ENCODE data around the gene RXFP2. TPM values are rescaled to one million over a fixed set of nuclear protein-coding genes. Genes with fewer than 3 reads are reported as not detected.
A peak's percentile ranks its signal among the peaks of the same experiment; 100 is the strongest.

RXFP2 gene
- total RNA-seq, 1 donor from 2014 or later: not detected

DNA sequence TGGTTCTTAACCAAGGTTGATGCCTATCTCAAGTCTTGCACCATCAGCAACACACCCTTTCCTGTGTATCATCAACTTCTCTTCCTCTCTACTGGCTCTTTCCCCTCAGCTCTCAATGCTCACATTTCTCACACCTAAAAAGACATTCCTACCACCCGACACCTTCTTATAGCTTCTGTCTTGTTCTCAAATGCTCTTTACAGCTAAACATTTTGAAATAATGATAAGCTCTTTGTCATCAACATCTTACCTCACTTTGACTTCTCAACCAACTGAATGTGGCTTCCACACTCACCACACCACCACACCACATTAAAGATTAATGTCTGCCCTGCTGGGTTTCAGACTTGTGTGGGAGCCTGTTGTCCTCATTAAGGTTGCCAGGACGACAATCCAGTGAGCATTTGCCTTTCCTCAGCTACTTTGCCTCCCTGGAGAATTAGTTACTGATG, 67.8 kb downstream of the RXFP2 start:
- DNase-seq (ENCODE audit: missing footprints): no peak
- intact Hi-C loops (cut with DNase I): no loop called here
- no peak for ATAC-seq

DNA sequence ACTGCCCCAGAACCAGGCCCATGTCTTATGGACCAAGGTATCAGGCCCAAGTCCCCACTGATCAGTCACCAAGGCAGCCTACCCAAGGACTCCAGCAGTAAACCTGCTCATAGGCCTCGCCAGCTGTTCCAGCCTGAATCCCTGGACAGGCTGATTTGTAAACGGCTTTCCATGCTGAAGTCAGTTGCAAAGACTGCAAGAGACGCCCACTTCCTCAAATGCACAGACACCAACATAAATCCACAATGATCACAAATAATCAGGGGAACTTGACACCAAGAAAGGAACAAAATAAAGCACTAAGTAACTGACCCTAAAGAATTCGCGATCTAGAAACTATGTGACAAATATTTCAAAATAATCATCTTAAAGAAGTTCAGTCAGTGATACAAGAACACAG, 75.2 kb downstream of the RXFP2 start:
- DNase-seq (ENCODE audit: missing footprints) (no peak), ATAC-seq (no peak)
- intact Hi-C loops (cut with DNase I): no loop called here

DNA sequence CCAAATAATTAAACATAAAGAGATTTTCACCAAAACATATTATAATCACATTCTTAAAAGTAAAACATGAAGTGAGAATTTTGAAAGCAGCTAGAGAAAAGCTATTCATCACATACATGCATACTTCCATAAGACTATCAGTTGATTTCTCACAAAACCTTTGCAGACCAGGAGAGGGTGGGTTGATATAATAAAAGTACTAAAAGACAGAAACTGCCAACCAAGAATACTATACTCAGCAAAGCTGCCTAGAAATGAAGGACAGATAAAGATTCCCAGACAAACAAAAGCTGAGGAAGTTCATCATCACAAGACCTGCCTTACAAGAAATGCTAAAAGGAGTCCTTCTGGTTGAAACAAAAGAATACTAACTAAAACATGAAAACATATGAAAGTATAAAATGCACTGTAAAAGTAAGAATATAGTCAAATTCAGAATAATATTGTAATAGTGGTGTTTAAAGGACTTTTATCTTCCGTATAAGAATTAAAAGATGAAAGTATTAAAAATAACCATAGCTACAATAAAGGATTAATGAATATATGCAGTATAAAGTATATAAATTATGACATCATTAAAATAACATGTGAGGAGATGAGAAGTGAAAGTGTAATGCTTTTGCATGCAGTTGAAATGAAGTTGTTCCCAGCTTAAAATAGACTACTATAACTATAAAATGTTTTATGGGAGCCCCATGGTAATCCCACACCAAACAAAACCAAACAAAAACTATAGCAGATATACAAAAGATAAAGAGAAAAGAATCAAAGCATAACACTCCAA, 76.2 kb downstream of the RXFP2 start:
- no peak for DNase-seq (ENCODE audit: missing footprints)
- intact Hi-C loops (cut with DNase I): no loop called here
- ATAC-seq: no peak

DNA sequence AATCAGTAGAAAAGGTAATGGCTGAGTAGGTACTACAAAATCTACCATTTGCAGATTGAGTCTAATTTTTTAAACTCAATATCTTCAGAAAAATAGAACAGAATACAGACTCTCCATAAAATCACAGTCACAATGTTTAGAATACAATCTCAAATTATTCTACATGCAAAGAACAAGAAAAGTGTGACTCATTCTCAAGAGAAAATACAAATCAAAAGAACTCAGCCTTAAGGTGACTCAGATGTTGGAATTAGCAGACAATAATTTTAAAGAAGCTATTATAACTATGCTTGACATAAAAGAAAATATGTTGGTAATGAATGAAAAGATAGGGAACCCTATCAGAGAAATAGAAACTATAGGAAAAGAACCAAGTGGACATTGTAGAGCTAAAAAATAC, 78.9 kb downstream of the RXFP2 start:
- no peak for DNase-seq (ENCODE audit: missing footprints)
- intact Hi-C loops (cut with DNase I): no loop called here
- ATAC-seq: no peak

DNA sequence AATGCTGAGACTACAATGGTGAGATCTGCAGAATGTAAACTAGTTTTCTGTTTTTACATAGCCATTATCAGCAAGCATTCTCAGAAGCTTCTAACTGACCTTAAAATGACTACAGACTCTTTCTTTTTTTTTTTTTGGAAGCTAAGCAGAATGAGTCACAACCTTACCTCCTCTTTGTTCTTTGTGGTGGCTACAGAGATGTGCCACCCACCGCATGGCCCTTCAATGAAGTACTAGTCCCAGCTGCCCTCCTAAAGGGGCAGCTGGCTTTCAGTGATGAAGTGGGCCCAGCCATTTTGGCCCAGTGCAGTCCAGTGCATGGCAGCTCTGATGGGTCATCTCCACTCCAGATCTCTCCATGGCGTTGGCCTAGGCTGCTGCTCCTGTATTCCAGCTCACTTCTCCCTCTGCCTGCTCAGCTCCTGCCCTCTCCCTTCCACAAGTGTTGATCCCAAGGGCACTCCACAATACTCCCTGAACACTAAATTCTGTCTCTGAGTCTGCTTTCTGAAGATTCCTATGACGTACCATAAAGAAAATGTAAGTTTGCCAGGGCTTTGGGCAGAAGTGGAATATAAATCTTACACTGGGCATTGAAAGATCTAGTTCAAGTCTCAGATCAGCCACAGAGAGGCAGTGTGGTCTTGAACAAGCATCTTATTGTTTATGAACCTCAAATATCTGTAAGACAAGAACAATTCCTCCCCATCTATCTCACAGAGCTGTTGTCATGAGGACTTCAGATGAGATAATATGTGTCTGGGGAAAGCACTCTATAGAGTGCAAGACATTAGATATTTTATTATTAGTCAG, 85.6 kb downstream of the RXFP2 start:
- DNase-seq (ENCODE audit: missing footprints) (no peak), ATAC-seq (peak; percentile 64)
- intact Hi-C loops (cut with DNase I): loop anchor here (10.0 kb wide), 2 partner anchors 350 to 490 kb away; partner anchors contain the start of genes BRCA2 and ZAR1L

DNA sequence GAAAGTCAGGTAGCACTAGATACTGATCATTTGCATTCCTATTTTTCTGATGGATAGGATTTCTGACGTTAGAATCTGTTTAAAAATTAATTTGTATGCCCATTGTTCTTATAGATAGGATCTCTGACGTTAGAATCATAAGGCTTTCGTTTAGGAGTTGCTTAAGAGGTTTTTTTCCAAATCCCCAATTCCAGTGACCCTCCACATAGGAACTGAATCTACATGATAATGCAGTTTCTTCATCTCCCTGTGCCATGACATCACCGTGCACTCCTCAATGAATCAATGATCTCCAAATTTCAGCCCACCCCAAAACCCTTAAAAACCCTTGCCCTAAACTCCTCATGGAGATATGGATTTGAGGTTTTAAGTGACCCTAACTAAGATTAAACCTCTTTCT, 87.2 kb downstream of the RXFP2 start:
- no peak for ATAC-seq
- intact Hi-C loops (cut with DNase I): loop anchor here (10.0 kb wide), 2 partner anchors 348 to 488 kb away; partner anchors contain the start of genes BRCA2 and ZAR1L

DNA sequence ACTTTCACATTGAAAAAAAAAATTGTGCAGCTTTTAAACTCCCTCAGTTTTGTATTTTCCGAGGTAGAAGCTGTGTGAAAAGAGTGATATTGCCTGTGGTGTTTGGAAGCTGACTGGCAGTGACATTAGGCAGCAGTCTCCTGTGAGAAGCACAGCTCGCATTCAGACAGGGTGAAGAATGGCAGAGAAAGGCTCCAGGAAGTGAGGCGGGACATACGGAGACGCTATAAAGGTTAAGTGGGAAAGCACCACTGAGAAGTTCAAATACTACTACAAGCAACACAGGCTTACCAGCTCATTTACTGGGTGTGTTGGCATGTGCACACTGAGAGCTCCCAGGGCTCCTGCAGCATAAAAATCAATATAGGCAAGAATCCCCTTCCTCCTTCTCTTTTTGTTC, 88.4 kb downstream of the RXFP2 start:
- ATAC-seq: no peak
- intact Hi-C loops (cut with DNase I): loop anchor here (10.0 kb wide), 2 partner anchors 347 to 487 kb away; partner anchors contain the start of genes BRCA2 and ZAR1L
- DNase-seq (ENCODE audit: missing footprints): no peak

More for the DNA sequence above, 87.2 kb downstream of the RXFP2 start:
- DNase-seq (ENCODE audit: missing footprints): no peak

DNA sequence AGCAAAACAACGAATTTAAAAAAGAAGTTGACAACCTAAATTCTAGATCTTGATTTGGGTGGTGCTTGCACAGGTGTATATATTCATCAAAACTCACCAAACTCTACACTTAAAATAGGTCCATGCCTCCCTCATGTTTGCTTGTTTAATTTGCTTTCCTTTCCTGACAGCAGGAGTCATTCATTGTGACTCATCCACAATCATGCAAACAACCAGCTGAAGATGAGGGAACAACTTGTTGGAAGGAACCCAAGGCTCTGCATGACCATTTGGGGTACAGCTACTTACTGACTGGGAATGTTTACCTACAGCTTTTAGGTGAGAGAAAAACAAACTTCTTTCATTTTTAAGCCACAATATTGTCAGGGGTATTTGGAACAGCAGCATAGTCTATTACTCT, 96.6 kb downstream of the RXFP2 start:
- no peak for ATAC-seq
- intact Hi-C loops (cut with DNase I): no loop called here
- no peak for DNase-seq (ENCODE audit: missing footprints)

DNA sequence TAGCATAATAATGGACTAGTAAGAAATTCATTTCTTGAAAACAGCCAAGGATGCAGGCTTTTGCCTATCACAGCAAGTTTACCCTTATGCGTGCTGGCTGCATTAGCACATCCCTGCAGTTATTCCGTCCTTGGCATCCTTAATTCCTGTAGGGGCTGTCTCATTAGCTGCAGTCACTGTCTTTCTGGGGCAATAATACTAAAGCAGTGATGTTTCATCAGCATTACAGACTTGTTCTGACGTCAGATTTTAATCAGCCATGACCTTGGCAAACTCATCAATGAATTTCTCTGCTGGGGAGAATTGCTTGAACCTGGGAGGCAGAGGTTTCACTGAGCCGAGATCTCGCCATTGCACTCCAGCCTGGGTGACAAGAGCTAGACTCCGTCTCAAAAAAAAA, 103.7 kb downstream of the RXFP2 start:
- intact Hi-C loops (cut with DNase I): no loop called here
- ATAC-seq (no peak), DNase-seq (ENCODE audit: missing footprints) (no peak)

DNA sequence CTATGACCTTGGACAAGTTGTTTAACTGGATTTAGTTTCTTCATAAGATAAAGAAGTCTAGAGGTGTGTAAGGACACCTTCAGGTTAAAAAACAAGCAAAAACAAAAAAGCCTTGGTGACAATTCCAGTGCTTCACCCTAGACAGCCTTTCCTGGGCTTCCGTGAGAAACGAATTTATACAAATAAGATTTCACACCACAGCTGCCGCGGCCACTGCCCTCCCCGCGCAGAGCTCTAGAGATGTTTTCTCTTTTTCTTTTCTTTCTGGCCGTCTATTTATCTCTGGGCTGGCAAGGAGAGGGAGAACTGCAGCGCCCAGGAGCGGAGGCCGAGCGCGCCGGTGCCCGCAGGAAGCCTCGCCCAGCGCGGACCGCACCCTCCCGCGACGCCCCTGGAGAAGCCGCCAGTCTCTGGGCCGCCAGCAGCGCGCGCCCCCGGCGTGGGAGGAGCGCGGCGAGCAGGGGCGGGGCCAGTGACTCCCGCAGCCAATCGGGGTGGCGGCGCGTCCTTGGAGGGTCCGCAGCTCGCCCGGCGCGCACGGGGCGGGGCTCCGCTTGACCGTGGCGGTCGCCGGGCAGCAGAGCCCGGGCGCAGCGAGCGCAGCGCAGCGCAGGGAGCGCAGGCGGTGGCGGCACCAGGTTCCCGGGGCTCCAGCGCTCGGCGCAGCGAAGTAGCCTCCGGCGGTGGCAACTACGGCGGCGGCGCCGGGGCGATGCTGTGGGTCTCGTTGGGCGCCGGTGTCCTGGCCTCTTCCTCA, 107.0 kb downstream of the RXFP2 start:
- ATAC-seq (peak; percentile 99), DNase-seq (ENCODE audit: missing footprints) (peak; percentile 97)
- intact Hi-C loops (cut with DNase I): loop anchor here (2.0 kb wide), 1 partner anchor 44 kb away; no protein-coding TSS in a partner anchor

DNA sequence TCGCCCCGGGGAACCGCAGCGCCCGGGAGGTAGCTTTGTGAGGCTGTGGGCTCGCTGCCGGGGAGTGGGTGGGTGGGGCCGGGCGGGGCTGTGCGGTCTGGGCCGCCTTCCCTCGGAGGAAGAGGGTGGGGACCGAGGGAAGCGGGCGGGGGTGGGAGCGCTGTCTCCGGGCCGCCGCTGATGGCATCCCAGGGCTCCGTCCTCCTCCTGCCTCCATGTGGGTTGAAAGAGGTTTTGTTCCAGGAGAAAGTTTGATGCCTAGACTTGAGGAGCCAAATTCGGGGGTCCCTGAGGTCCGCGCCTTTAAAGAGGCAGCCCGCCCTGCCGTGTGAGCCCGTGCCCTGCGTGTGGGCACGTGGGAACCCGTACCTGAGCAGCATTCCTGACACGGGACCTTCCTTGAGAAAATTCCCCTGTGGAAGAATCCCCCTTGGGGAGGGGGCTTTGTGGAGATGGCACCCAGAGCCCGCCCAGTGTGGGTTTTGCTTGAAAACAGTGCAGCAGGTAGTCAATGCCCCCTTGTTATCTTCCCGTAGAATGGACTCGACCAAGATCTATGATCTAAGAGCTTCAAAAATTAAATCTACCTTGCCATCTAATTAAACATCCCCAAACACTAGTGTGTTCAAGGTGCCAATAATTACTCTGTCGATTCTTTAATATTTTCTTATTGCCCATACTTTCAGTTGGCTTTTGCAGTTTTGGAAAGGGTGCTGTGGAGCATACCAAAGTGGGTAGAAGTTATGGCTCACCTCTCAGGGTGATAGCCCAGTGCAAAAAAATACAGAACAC, 107.8 kb downstream of the RXFP2 start:
- ATAC-seq (peak; percentile 35), DNase-seq (ENCODE audit: missing footprints) (peak; percentile 44)
- intact Hi-C loops (cut with DNase I): loop anchor here (2.0 kb wide), 1 partner anchor 44 kb away; no protein-coding TSS in a partner anchor

DNA sequence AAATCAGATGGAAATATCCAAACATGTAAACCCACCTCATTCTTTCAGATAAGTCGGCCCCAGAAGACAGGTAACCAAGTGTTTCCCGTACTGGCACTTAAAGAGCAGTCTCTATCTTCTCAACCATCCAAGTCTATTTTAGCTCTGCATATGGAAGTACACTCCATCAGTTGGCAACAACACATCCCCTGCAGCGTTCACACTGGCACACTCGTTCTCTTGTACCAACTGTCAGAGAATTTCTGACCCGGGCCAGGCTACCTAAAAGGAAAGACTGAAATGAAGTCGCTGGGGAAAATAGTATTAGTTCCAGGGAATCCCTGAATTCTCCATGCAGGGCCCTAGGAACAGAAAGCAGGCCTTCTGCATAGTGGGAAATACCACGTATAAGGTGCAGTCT, 109.3 kb downstream of the RXFP2 start:
- DNase-seq (ENCODE audit: missing footprints): no peak
- intact Hi-C loops (cut with DNase I): no loop called here
- ATAC-seq: no peak

DNA sequence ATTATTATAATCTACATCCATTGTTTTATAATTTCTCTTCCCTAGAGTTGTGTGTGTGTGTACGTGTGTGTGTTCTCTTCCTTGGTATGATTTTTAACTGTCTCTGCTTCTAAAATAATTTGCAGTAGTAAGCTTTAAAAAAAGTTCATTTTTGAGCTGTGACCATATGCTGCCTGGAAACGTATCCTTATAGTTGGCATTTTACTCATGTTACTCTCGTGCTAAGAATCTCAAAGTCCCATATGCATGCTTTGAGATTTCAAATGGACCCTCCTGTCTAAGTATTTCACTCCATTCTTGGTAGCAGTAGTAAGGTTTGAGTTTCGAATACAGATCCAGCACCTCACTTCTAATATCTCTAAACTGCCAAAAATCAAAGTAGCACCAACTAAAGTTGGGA, 109.9 kb downstream of the RXFP2 start:
- DNase-seq (ENCODE audit: missing footprints) (no peak), ATAC-seq (no peak)
- intact Hi-C loops (cut with DNase I): no loop called here

DNA sequence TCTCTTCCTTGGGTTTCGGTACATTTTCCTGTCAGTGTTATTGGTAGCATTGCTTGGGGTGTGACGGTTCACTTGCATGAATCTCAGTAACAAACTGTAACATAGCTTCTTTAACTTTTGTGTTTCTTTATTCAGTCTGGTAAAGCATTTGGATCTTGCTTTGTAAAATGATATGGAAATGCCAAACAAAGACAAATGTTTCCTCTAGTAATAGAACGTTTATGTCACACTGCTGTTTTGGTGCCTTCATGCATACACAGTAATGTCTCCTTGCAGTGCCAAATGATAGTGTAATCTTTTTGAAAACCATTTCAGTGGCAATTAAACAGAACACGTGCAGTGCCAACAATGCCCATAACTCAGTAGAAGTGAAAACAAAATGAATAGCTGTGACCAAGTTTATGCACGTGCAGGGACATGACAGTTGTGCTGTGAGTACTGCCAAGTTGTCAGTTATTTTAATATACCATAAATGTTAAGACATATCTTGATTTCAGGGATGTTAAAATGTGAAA, 110.8 kb downstream of the RXFP2 start:
- DNase-seq (ENCODE audit: missing footprints) (no peak), ATAC-seq (no peak)
- intact Hi-C loops (cut with DNase I): no loop called here

DNA sequence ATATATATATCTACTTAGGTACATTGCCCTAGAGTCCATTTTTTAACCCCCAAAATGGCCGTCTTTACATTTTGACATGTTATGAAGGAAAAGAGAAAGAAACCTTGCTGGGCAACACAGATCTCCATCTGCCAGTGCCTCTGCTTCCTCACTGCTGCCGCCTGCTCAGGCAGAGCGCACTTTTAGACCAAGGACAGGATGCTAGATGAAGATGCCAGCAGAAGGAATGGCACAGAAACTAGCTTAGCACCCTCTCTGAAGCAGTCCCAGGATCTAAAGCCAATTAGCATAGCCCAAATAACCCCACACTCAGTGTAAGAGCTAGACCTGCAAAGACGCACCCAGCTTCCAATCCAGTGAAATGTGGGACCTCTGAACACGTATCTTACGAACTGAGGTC, 111.9 kb downstream of the RXFP2 start:
- ATAC-seq (no peak), DNase-seq (ENCODE audit: missing footprints) (no peak)
- intact Hi-C loops (cut with DNase I): no loop called here
